IPS DF 19.7 (cell line): ENCODE measurements around the gene PRPS1.
"Not testable (repeated sequence)": the region's sequence is repeated elsewhere in the genome, so short reads cannot be mapped to it uniquely, and the experiment has no call there.

Source experiments
- DNase-seq: peaks from one replicate; pipeline ENCODE4 v3.0.0-alpha.2; 2013; ENCODE audit warnings: low read depth, low spot score

PRPS1 gene

DNA sequence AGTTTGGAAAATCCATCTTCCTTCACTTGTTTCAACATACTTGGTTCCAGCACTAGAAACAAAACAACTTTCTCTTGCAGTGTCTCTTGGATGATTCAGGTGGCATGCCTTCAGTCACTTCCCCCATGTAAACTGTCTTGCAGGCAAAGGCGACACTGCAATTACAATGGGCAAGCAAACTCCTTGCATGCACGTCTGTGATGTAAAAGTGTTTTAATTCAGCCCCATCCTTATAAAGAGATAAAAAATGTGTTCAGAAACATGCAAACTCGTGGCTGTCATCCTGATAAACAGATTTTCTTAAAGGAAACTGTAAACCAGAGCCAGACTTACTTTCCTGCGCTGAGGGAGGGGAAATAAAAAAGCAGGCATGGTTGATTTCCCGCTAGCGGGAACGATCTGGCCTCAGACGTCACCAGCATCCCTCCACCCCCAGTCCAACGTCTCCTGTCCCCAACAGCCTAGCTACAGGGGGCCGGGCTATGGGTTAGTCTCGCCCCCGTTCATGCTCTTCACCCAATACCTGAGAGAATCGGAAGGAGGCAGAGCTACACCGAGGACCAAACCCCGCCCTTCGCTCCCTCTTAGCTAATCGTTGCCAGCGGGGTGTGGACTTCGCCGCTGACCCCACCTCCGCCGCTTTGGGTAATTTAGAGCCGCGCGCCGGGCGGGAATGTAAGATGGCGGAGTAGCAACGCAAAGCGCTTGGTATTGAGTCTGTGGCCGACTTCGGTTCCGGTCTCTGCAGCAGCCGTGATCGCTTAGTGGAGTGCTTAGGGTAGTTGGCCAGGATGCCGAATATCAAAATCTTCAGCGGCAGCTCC lies at the start of gene PRPS1:
TSS of gene PRPS1 (plus strand) at position 673 of the 824 bp plus-strand sequence. CDS start at position 792, 119 bp downstream.
- DNase-seq: peak; percentile 85

DNA sequence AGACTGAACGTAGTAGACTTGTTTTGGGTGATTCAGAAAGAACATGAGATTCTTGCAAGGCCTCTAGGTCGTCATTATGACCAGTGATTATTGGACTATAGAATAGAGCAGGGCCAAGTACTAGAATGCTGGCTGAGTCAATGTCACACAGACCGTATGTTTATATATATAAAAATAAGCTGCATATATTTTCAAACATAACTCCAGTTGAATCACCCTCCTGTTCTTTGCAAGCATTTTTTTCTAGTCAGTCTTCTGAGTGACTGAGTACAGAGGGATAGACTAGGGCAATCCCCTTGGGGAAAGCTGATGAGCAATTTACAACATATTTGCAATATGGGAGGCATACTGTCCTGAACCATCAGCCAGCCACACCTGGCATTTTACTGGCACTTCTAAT lies 48.4 kb upstream of the PRPS1 start:
- DNase-seq: no peak

DNA sequence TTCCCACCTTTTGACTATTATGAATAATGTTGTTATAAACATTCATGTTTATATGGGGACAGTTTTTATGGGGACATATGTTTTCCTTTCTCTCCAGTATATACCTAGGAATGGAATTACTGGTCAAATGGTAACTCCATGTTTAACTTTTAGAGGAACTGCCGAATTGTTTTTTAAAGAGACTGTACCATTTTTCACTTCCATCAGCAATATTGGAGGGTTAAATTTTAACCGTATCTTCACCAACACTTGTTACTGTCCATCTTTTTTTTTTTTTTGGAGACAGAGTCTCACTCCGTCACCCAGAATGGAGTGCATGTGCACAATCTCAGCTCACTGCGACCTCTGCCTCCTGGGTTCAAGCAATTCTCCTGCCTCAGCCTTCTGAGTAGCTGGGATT lies 46.4 kb upstream of the PRPS1 start:
- DNase-seq: no peak

DNA sequence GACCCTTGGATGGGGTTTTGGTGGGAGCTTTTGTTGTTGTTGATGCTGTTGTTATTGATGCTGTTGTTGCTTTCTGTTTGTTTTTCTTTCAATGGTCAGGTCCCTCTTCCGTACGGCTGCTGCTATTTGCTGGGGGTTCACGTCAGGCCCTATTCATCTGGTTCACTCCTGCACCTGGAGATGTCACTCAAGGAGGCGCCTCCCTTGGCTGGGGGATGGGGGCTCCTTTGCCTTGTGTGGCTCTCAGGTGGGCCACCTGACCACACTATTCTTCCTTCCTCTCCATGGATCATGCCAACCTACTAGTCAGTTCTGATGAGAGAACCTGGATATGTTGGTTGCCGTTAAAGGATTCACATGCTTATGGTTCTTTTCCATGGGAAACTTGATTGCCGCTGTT lies 39.1 kb upstream of the PRPS1 start:
- DNase-seq: no peak

DNA sequence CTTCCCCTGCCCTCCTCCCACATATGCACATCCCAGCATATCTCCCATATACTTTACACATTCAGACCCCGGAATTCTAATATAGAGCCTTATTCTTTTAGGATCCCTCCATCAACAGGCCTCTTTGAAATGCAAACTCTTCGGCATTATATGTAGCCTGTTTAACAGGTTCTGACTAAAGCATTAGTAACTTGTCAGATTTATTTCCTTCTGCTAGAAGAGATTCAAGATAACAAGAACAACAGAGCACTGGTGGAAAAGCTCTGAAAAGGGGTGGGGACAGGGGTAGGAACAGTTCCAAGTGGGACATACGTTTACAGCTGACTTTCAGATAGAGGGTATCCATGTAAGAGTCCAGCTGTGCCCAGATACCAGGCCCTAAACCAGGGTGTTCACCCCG lies 31.7 kb upstream of the PRPS1 start:
- DNase-seq: no peak

DNA sequence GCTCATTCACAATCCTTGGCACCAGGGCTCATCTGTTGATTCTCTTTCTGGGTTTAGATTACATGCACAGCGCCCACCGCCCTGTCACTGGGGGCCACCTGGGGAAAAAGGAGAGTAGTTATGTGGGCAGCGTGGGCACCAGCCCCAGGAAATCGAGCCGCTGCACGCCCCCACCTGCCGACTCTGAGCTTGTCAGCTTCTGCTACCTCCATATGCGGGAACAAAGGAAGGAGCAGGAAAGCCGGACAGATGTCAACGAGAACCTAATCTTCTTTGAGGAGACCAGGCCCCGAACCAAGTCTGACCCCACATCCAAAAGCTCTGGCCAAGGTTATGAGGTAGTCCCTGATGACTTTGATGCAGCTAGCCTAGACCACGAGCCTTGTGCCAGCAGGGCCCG lies 31.0 kb upstream of the PRPS1 start:
- no peak for DNase-seq

DNA sequence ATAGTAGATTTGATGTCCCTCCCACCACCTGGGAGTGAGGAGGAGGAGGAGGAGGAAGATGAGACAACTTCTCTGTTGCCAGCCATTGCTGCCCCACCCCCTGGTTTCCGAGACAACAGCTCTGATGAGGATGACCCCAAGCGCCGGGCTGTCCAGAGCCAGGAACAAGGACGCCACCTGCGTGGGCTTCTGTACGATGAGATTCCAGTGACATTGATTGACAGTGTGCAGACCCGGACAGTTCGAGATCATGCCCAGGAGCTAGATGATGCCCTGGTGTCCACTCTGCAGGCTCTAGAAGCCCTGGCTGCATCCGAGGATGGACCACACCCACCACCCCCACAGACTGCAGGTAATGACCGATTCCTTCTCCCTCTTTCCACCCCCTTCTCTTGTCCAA lies 30.5 kb upstream of the PRPS1 start:
- DNase-seq: no peak

DNA sequence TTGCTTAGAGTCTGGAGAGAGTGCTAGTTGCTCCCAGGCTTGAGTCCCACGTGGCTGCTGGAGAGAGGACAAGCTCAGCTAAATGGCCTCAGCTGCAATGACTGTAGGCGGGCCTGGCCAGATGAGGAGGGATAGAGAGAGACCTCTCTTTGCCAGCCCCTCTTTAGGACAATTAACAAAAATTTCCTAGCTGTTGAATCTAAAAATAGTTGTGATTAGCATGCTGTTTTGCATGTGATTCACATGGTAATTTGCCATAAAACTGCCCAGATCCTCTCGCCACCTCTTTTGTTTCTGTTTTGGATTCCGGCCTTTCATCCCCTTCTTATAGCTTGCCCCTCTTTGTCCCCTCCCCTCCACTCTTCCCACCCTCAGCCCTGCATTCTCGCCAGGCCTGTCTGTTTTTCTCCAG lies 28.9 kb upstream of the PRPS1 start:
- peak; percentile 1 for DNase-seq

DNA sequence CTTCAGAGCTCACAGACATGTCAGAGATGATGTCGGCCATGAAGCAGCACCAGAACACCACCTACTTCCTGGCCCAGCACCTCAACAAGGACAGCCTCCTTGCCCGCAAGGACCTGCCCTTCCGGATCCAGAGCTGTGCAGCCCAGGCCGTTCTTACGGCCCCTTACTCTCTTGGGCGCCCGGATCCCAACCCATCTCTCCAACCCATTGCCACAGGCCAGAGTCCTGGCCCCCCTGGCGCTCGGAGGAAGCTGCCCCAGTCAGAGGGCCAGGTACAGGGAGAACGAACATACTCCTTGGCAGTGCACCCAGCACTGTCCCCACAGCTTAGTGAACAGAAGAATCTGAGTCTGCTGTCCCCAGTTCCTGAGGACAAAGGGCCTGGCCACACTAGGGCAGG lies 27.9 kb upstream of the PRPS1 start:
- DNase-seq: no peak

DNA sequence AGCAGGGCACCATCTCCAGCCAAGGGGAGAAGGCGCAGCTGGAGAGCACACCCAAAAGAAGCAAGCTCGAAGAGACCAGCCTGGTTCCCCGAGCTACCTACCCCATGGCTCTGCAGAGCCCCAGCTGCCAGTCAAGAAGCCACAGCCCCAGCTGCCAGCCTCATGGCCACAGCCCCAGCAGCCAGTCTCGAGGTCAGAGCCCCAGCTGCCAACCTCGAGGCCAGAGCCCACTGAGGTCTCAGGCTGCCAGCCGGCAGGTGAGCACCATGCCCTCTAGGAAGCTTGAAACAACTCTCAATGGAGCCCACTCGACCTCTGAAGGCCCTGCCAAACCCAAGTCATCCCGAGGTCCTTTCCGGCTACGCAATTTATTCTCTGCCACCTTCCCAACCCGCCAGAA lies 27.0 kb upstream of the PRPS1 start:
- no peak for DNase-seq

DNA sequence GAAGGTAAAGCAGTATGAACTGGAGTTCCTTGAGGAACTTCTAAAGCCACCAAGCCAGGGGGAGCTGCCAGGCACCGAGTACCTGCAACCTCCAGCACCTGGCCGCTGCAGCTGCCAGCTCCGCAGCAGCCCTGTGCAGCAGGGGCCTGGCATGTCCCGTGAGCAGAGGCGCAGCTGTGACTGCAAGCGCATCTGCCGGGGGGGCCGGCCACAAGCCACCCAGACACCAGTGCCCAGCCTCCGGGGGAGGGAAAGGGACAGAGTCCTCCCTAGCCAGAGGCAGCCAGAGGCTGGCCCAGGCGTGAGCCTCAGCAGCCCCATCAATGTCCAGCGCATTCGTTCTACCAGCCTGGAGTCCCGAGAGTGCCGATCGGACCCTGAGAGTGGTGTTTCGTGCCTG lies 26.6 kb upstream of the PRPS1 start:
- DNase-seq: no peak

DNA sequence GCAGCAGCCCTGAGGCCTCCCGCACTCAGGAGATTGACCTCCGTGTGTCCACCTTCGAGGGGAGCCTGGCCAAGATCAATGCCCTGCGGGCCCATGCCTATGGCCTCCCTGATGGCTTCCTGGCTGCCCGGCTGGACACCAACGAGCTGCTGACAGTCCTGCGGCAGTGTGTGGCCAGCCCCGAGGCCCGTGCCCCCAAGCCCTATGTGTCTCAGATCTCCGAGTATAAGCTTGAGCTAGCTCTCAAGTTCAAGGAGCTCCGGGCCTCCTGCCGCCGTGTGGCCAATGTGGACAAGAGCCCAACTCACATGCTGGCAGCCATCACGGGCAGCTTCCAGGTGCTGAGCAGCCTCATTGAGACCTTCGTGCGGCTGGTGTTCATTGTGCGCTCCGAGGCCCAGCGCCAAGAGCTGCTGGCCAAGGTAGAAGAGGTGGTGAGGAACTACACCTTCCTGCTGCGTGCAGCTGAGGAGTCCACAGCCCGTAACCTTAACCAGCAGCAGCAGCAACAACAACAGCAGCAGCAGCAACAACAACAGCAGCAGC lies 25.5 kb upstream of the PRPS1 start:
- DNase-seq: no peak

DNA sequence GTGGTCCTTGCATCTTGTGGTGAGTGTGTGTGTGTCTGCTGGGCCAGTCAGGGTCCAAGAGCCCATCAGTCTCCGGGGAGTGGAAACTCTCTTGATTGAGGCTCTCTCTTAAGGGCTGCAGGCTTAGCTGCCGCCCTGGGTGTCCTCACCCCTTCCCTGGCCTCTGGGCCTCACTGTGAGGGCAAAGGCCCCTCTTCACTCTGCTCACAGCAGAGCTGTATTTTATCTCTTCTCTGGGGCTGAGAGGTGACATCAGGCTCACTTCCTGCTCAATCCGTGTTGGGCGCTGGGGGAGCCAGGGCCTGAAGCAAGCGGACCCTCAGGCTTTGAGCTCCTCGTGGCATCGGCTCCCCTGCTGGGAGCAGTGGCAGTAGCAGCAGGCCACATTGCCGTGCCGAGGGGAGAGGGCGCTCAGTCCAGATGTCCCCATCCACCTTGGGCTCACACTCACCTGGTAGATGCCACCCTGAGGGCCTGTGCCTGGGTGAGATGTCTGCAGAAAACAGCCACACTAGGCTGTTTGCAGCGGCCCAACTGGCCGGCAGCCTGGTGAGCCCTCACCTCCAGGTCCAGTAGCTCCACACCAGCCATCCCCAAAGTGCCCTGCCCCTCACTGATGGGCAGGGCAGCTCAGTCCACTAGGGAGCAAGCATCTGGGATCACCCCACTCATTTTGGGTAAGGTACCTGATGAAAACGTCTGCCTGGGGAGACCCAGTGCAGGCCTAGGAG lies 24.7 kb upstream of the PRPS1 start:
- DNase-seq: no peak

DNA sequence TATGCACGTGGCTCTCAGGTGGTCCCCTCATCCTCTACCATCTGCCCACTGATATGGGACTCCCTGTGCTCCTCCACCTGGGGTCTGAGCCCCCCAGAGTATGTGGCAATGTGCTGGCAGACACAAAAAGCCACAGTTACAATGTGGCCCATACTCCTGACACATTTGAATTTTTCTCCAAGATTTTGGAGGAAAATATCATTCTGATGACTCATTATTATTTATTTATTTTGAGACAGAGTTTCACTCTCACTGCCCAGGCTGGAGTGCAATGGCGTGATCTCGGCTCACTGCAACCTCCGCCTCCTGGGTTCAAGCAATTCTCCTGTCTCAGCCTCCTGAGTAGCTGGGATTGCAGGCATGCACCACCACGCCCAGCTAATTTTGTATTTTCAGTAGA lies 19.2 kb upstream of the PRPS1 start:
- not testable (repeated sequence) for DNase-seq

DNA sequence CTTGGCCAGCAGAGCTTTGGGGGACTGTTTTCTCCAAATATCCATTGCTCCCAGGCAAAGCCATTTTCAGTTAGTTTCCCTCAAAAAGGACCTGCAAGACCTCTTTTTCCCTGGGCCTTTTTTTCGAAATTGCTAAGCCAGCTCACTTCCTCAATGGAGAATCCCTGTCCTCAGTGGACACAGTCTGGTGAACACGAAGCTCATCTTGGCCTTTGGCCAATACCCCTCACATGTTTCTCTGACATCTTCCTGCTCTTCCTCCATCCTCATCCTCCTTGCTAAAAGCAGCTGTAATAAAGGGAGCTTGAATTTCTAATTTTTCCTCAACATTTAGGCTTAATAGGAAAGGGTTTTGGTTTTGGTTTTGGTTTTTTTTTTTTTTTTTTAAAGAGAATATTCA lies 17.6 kb upstream of the PRPS1 start:
- DNase-seq: no peak

DNA sequence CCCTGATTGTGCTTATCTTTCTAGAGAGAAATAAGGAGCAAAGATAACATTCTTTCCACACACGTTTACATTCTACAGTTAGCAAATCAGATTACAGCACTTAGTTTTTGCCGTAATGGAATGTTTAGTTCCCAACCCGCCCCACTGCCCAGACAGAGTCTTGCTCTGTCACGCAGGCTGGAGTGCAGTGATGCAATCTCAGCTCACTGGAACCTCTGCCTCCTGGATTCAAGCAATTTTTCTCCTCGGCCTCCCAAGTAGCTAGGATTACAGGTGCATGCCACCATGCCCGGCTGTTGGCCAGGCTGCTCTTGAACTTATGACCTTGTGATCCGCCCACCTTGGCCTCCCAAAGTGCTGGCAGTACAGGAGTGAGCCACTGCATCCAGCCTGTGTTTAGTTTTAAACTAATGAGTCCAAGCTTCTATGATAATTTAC lies 8.4 kb upstream of the PRPS1 start:
- no peak for DNase-seq

DNA sequence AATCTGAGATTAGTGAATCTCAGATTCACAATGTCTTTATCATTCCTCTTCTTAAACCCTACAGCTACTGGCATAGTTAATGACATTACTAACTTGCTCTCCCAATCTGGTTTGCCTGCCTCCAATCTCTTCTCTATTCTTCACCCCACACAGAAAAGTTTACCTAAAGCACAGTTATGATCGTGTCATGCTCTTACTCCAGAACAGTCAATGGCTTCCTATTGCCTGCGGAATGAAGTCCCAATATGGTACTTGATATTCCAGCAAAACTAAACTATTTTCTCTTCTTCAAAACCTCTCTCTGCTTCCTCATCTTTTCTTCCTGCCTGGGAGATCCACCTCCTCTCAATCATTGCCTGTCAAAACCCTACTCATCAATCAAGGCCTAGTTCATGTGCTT lies 3.4 kb upstream of the PRPS1 start:
- DNase-seq: no peak

DNA sequence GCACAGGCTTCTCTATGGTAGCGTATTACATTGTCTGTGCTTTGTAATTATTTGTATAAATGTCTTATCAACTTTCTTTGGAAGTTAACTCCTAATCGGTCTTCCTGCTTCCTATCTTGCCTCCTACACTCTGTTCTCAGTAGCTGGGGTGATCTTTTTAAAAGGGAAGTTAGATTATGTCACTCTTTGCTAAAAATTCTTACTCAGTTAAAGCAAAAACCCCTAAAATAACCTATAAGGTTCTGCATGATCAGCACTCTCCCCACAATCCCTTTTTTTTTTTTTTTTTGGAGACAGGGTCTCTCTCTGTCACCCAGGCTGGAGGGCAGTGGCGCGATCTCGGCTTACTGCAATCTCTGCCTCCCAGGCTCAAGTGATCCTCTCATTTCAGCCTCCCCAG lies 2.6 kb upstream of the PRPS1 start:
- DNase-seq: no peak

DNA sequence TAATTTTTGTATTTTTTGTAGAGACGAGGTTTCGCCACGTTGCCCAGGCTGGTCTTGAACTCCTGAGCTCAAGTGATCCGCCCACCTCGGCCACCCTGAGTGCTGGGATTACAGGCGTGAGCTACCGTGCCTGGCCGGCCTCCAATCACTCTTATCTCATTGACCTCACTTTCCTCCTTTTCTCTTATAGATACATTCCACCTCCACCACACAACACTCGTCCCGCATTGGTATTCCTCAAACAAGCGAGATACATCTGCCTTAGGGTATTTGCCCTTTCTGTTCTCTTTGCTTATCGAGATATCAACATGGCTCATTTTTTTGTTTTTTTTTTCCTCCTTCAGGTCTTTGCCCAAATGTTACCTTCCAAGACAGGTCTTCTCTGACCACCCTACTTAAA lies 1.8 kb upstream of the PRPS1 start:
- no peak for DNase-seq

DNA sequence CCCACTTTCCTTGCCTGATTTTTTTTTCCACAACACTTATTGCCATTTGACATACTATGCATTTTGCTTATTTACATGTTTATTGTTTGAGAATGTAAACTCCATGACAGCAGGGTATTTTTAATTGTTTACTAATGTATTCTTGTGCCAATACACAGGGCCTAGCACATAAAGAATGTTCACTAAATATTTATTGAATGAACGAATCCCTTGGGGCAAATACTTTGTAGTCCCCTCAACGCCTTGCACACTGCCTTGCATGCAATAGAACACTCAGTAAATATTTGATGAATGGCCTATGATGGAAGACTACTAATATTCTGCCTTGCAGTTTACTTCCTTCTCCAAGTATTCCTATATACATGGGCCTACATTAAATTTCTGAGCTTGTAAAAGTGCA lies 1.4 kb upstream of the PRPS1 start:
- DNase-seq: no peak

DNA sequence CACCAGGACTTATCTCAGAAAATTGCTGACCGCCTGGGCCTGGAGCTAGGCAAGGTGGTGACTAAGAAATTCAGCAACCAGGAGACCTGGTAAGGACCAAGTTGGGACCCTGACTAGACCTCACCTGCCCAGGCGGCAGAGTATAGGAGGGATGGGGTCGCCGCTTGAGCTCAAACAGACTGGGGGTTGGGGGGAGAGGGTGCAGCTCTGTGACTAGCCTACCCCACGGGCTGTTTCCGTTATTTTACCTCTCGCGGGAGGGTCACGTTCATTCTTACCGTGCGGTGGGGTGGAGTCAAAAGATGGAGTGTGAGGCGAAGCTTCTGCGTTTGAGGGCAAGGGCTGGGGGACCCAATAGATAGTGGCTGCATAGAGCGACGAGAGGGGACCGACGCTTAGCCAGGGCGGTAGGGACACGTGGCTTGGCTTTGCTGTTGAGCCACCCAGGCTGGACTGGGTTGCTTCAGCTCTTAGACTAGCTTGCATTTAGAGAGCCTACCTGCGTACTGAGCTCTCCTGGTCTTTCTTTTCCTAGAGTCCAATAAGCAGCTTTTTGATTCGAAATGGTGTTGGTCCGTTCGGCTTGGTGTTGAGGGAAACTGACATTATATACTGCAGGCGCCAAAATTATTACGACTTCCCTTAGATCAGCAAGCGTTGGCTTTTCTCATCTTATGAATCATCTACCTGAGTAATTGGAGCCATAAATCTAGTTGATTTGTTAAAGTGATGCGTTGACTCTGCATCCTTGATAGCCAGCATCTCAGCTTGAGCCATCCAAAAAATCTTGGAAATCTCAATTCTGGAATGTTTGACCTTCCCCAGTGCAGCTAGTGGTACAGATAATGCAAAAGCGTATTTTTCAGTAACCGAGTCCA lies 591 bp downstream of the PRPS1 start:
- DNase-seq: no peak

DNA sequence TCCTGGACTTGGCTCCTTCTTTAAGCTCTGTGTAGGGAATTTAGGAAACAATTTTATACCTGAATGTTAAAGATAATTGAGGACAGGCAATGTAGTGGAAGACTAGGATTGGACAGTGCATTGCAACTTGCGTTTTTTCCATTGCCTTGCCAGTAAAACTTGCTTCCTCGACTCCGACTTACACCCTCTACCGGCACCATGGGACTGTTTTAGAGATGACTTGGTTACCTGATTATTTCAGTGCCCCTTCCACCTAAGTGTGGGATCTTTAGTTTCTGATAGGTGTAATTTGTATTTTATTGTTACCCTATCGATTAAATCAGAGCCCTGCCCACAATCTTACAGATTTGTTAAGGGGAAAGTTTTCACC lies 1.2 kb downstream of the PRPS1 start:
- no peak for DNase-seq
